HG03354 (cell line): ENCODE data around the gene YWHAG.
"Not testable (repeated sequence)": the region's sequence is repeated elsewhere in the genome, so short reads cannot be mapped to it uniquely, and the experiment has no call there.

Experiments used
- ATAC-seq: cut with Tn5 transposase; IDR thresholded peaks from one replicate; pipeline ENCODE4 v1.9.1; 2021; ENCODE audit warnings: mild to moderate bottlenecking; ENCODE audit not compliant: unreplicated experiment, poor library complexity, severe bottlenecking

YWHAG gene

GRCh38 chr7:76330261-76330660, 28.5 kb downstream of the YWHAG start:
- ATAC-seq: no peak

GRCh38 chr7:76329479-76329878, 29.3 kb downstream of the YWHAG start:
- ATAC-seq: no peak

DNA sequence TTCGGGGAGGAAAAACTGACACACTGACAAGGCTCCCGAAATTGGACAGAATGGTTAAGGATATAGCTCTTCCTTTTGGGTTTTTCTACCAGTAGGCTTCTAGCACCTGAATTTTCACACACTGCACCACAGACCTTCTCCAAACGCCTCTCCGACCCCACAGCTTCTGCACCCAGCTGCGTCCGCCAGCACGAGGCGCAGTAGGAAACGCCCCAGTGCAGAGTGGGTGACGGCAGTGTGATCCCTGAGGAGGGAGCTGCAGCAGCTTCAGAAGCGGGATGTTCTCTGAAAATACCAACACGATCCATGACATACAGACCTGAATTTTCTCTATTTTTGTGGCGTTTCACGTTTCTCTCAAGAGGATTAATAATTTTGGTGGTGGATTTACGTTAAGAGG, 30.4 kb downstream of the YWHAG start:
- ATAC-seq: no peak

DNA sequence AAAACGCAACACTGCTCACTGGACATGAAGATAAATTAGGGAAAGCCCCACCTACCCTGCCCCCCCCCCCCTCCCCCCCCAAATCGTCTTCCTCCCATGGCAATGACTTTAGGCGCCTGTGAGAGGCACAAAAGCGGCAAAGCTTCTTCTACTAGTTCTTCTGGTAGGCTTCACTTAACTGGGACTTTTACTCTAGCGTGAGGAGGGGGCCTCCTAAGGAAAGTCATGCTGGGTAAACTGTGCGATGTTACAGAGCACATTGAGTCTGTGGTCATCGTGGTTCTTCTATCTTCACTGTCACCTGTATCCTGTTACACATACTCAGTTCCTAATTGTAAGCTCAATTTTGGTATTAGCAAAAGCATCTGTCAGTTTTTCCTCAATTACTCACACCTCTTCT, 31.2 kb downstream of the YWHAG start:
- no peak for ATAC-seq

- no peak for ATAC-seq
Observed at GRCh38 chr7:76326646-76327233, 32.1 kb downstream of the YWHAG start.

DNA sequence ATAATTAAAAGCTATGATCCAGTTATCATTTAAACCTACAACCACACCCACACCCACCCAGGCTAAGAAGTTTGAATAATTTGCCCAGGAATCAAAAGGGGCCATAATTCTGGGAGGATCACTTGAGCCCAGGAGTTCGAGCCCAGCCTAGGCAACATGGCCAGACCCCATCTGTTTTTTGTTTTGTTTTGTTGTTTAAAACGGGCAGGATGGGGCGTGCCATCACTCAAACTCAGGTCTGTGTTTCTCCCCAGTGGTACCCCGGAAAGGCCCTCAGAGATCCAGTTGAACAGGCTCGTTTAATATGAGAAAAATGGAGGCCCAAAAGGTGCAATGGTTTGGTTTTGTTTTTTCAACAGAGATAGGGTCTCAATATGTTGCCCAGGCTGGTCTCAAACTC, 33.0 kb downstream of the YWHAG start:
- ATAC-seq: no peak

GRCh38 chr7:76325092-76325491, 33.7 kb downstream of the YWHAG start:
- ATAC-seq: no peak

DNA sequence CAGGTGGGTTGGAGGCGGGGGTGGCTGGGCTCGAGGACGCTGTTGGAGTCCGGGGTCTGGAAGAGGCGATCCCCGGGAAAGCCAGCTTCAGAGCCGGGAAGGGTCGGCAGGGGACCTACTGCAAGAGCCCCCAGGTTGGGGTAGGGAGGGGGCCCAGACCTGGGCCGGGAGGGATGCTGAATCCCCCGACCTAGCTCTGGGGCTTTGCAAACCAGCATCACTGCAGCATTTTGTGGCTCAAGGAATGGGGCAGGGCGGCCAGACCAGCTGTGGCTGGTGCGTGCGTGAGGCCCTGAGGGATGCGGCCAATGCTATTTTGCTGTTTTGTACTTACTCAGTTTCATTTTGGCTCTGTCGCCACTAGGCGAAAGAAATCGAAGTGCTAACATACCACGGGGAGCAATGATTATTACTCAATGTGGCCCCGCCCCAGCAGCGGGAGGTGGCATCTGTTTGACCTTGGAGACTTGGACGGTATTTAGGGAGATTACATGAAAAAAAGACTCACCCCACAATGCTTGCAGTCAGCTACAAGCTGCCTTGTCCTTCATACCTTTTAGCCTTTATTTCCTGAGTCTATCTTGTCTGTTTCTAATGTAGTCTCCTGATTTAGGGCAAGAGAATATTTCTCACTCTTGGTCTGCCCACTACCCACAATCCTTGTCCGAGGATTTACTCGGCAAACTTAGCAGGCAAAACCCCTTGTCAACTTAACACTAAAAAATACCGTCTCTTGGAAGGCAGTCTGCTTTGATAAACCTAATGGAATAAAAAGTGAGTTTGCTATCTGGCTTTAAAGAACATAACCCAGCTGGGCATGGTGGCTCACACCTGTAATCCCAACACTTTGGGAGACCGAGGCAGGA, 40.1 kb downstream of the YWHAG start:
- peak; percentile 58 for ATAC-seq

DNA sequence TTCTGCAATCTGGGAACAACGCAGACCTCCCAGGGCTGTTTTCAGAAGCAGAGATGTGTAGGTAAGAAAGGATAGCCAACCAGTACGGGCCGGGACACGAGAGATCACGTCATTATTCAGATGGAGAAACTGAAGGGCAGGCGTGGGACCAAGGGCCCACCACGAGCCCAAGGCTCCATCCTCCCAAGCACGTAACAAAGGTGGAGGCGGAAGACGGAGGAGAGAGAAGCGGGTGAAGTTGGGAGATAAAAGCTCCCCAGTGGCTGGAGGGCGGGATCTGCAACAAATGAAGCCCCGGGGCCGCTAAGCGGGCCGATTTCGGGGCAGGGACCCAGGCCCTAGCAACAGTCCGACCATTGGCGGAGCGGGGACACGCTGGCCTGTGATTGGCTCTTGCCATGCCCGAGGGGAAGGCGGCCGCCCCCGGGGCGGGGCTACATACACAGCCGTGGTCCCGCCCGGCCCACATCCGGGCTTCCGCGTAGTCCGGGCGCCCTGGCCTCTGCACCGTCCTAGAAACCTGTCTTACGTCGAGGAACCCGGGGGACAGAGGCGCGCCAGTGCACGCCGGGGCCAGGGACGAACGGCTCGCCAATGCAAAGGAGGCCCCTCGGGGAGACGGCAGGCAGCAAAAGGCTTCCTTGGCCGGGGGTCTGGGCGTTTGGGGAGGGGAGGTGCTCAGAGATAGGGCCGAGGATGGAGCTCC, 40.9 kb downstream of the YWHAG start:
- peak; percentile 93 for ATAC-seq

GRCh38 chr7:76316984-76317781, 41.6 kb downstream of the YWHAG start:
- no peak for ATAC-seq

DNA sequence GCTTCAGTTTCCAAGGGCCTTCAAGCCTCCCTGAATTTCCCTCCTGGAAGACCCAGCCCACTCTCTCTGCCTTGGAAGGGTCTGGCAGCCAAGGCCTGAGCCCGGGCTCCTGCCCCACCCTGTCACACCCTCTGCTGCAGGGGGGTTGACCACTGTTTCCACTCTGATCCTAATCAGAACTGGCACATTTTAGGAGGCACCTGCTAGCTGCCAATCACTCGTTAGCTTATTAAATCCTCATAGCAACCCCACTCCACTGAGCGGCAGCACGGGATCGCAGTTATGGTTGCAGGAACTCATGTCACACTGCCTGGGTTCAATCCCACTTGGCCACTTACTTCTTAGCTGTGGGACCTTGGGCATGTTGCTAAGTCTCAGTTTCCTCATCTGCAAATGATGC, 43.4 kb downstream of the YWHAG start:
- no peak for ATAC-seq

DNA sequence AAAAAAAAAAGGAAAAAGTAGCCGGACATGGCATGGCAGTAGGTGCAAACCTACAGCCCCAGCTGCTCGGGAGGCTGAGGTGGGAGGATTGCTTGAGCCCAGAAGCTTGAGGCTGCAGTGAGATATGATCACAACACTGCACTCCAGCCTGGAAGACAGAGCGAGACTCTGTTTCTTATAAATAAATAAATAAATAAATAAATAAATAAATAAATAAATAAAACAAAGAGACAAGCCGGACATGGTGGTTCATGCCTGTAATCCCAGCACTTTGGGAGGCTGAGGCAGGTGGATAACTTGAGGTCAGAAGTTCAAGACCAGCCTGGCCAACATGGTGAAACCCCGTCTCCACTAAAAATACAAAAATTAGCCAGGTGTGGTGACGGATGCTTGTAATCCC, 44.1 kb downstream of the YWHAG start:
- not testable (repeated sequence) for ATAC-seq

DNA sequence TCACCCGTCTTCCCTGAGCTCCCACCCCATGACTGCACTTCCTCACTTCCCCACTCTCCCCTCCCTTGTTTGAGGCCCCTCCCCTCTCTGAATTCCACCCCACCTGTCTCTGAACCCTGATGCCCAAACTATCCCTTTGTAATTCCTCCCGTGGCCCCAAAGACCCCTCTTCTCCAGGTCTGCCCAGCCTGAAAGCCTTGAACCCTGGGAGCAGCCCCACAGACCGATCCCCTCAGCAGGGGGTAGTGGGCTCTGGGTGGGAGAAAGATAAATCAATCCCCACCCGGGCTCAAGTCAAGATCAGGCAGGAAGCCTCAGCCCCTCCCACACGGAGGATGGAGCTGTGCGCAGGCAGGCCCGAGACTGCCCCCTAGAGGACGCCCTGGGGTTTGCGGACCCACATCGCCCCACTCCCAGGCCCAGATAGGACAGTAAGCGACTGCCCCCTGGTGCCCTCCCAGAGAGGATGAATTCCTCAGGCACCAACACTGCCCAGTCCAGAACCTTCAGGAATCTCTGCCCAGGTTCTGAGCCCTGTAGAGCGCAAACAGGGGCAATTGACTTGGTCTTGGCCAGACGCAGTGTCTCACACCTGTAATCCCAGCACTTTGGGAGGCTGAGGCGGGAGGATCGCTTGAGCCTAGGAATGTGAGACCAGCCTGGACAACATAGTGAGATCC, 44.6 kb downstream of the YWHAG start:
- ATAC-seq: peak; percentile 40

GRCh38 chr7:76311838-76312237, 47.0 kb downstream of the YWHAG start:
- not testable (repeated sequence) for ATAC-seq

GRCh38 chr7:76310102-76310957, 48.5 kb downstream of the YWHAG start:
- no peak for ATAC-seq

DNA sequence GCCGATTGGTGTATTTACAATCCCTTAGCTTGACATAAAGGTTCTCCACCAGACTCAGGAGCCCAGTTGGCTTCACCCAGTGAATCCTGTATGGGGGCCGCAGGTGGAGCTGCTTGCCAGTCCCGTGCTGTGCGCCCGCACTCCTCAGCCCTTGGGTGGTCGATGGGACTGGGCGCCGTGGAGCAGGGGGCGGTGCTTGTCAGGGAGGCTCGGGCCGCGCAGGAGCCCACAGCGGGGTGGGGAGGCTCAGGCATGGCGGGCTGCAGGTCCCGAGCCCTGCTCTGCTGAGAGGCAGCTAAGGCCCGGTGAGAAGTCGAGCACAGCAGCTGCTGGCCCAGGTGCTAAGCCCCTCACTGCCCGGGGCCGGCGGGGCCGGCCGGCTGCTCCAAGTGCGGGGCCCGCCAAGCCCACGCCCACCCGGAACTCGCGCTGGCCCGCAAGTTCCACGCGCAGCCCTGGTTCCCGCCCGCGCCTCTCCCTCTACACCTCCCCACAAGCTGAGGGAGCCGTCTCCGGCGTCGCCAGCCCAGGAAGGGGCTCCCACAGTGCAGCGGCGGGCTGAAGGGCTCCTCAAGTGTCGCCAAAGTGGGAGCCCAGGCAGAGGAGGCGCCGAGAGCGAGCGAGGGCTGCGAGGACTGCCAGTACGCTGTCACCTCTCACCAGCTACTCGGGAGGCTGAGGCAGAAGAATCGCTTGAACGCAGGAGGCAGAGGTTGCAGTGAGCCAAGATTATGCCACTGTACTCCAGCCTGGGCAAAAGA, 49.3 kb downstream of the YWHAG start:
- not testable (repeated sequence) for ATAC-seq

DNA sequence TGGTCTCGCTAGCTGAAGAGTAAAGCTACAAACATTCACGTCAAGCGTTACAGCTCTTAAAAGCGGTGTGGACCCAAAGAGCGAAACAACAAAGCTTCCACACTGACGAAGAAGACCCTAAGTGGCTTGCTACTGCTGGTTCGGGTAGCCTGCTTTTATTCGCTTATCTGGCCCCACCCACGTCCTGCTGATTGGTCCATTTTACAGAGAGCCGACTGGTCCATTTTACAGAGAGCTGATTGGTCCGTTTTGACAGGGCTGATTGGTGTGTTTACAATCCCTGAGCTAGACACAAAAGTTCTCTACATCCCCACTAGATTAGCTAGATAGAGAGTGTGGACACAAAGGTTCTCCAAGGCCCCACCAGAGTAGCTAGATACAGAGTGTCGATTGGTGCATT, 49.9 kb downstream of the YWHAG start:
- ATAC-seq: not testable (repeated sequence)

- ATAC-seq: no peak
Observed at GRCh38 chr7:76304888-76305375, 53.9 kb downstream of the YWHAG start.
